ENCODE results near the gene ALPK3. TPM values are rescaled to one million over a fixed set of nuclear protein-coding genes. Genes with fewer than 3 reads are reported as not detected.

Gene ALPK3
- total and polyA plus RNA-seq, 10 of the 15 experiments (the other 5 are each of a cell fraction or from before 2014, with no cell fraction given) = under 0.01 to 0.05 (median 0.02) TPM; not detected in 6

GRCh38 chr15:84852212-84852611, 35.1 kb downstream of the ALPK3 start:
- 59% methylated on average over 5 of the region's 5 CpGs for WGBS (ENCODE audit: insufficient coverage, insufficient replicate concordance, low lambda C conversion rate, missing lambda C conversion rate)
- no peak overlapping the region for H3K27ac ChIP-seq (ENCODE audit: control insufficient read depth, insufficient read depth)
- H3K9ac ChIP-seq (ENCODE audit: control insufficient read depth, insufficient read depth, low read length) = no peak overlapping the region
- RAD21 ChIA-PET (ENCODE audit: unreplicated experiment) = interaction anchor here (1.3 kb wide), 1 partner anchor 10 kb away, joined by 4 read pairs; no protein-coding TSS in a partner anchor
- POLR2A ChIA-PET = no interaction called here
- FAIRE-seq (no peak), DNase-seq (ENCODE audit: low read depth, low spot score) (no peak), ATAC-seq (no peak)
- H3K79me2 ChIP-seq (ENCODE audit: control insufficient read depth, insufficient read depth, low read length) = no peaks in the 10 kb centered on the region
- no peaks in the 10 kb centered on the region for H4K20me1 ChIP-seq (ENCODE audit: control insufficient read depth, insufficient read depth)
- no peak overlapping the region for H3K4me3 ChIP-seq
- CTCF ChIA-PET = interaction anchor here (0.7 to 1.3 kb wide), 2 partner anchors 76 to 254 kb away, joined by 3 to 4 read pairs; no protein-coding TSS in a partner anchor
- no peak overlapping the region for H2AFZ ChIP-seq (ENCODE audit: control insufficient read depth, low read depth, low read length)
- H3K9me3 ChIP-seq (replicated peaks; ENCODE audit: control insufficient read depth, insufficient read depth, low read length) = peaks cover under 1% of the 10 kb centered on the region; the same call in 2 of the 3 replicates
- H3K27me3 ChIP-seq (replicated peaks in 1 of 2; ENCODE audit: control insufficient read depth in 2 of 2, insufficient read depth in 2 of 2, low read length in 1 of 2) = no peaks in the 10 kb centered on the region
- no peaks in the 10 kb centered on the region for H3K4me1 ChIP-seq (ENCODE audit: control insufficient read depth, insufficient read depth, low read length)
- SMC1A ChIA-PET (ENCODE audit: uncharacterized antibody, unreplicated experiment) = no interaction called here
- in situ Hi-C loops (cut with MboI) (no loop called here), intact Hi-C loops (cut with micrococcal nuclease; ENCODE audit: unreplicated experiment) (no loop called here)
- TF ChIP-seq NBN (IDR thresholded peaks at IDR 0.05) (no peak), CEBPB (IDR thresholded peaks at IDR 0.05; ENCODE audit: borderline replicate concordance in 1 of 2, low read depth in 2 of 2, low read length in 2 of 2) (no peak), HDAC6 (IDR thresholded peaks at IDR 0.05; ENCODE audit: unreplicated experiment) (no peak), HCFC1 (IDR thresholded peaks at IDR 0.05; ENCODE audit: low read length) (no peak), IRF5 (IDR thresholded peaks at IDR 0.05; ENCODE audit: borderline replicate concordance) (no peak), ZNF217 (IDR thresholded peaks at IDR 0.05) (no peak), HSF1 (IDR thresholded peaks at IDR 0.05; ENCODE audit: low read depth, low read length) (no peak), MYB (IDR thresholded peaks at IDR 0.05; ENCODE audit: borderline replicate concordance, low read depth, low read length) (no peak), YY1 (IDR thresholded peaks at IDR 0.05; ENCODE audit: low read depth, low read length) (no peak), HDGF (IDR thresholded peaks at IDR 0.05) (no peak), CBFB (IDR thresholded peaks at IDR 0.05; ENCODE audit: low read depth) (no peak), TCF12 (IDR thresholded peaks at IDR 0.05; ENCODE audit: low read depth, low read length) (no peak), JUND (IDR thresholded peaks at IDR 0.05; ENCODE audit: low read depth, low read length) (no peak)
- H3K36me3 ChIP-seq (ENCODE audit: control insufficient read depth in 2 of 2, insufficient read depth in 2 of 2, low read length in 1 of 2) = no peaks in the 10 kb centered on the region
- no peak overlapping the region for H3K4me2 ChIP-seq (ENCODE audit: control insufficient read depth, insufficient read depth)
- BruUV-seq (replicated peaks) = no TSS peak

Measured in GM12878 (cell line).